Neural progenitor cell (in vitro differentiated cells): Measurements from ENCODE around the gene TBL1X. TPM values are rescaled to one million over a fixed set of nuclear protein-coding genes. Genes with fewer than 3 reads are reported as not detected.

Experiments
- DNase-seq: peaks from one replicate; pipeline ENCODE4 v3.0.0-alpha.2; 2016; ENCODE audit warnings: low spot score
- H2AFZ ChIP-seq: fragments of 200-600 bp; sonication (generic); replicated peaks from 2 replicates; pipeline ENCODE4 v1.6.1; 2016; ENCODE audit warnings: antibody characterized with exemption
- H3F3A ChIP-seq: fragments of 200-600 bp; sonication (generic); 2 replicates; pipeline ENCODE4 v1.6.1; 2016; ENCODE audit warnings: antibody characterized with exemption, low read depth
- H3K27ac ChIP-seq: fragments of 200-600 bp; sonication (generic); 2 replicates; pipeline ENCODE4 v1.5.1; 2016; ENCODE audit warnings: mild to moderate bottlenecking
- H3K27me3 ChIP-seq: fragments of 200-600 bp; sonication (generic); 2 replicates; pipeline ENCODE4 v1.6.1; 2016; ENCODE audit warnings: mild to moderate bottlenecking, moderate library complexity
- H3K36me3 ChIP-seq: fragments of 200-600 bp; sonication (generic); 2 replicates; pipeline ENCODE4 v1.5.1; 2016
- H3K4me1 ChIP-seq: fragments of 200-600 bp; sonication (generic); 2 replicates; pipeline ENCODE4 v1.6.1; 2016; ENCODE audit warnings: mixed run types
- H3K4me2 ChIP-seq: fragments of 200-600 bp; sonication (generic); 2 replicates; pipeline ENCODE4 v1.6.1; 2016
- H3K4me3 ChIP-seq: fragments of 200-600 bp; sonication (generic); 2 replicates; pipeline ENCODE4 v1.5.1; 2016
- H3K79me2 ChIP-seq: fragments of 200-600 bp; sonication (generic); 2 replicates; pipeline ENCODE4 v1.6.1; 2016; ENCODE audit warnings: low read depth
- H3K9ac ChIP-seq: fragments of 200-600 bp; sonication (generic); 2 replicates; pipeline ENCODE4 v1.6.1; 2016
- H3K9me3 ChIP-seq: fragments of 200-600 bp; sonication (generic); 2 replicates; pipeline ENCODE4 v1.5.1; 2016; ENCODE audit warnings: low read depth
- H4K20me1 ChIP-seq: fragments of 200-600 bp; sonication (generic); 2 replicates; pipeline ENCODE4 v1.6.1; 2016; ENCODE audit warnings: low read depth
- H3K27ac Mint-ChIP-seq: 3 replicates; pipeline ENCODE4 v1.8.0; 2021; ENCODE audit warnings: mixed read lengths
- H3K27me3 Mint-ChIP-seq: 2 replicates; pipeline ENCODE4 v1.8.0; 2022; ENCODE audit warnings: low read depth, mild to moderate bottlenecking, inconsistent platforms, moderate library complexity, mixed read lengths; ENCODE audit not compliant: insufficient read depth
- H3K36me3 Mint-ChIP-seq: 3 replicates; pipeline ENCODE4 v1.8.0; 2021; ENCODE audit warnings: mixed read lengths
- H3K4me1 Mint-ChIP-seq: 3 replicates; pipeline ENCODE4 v1.8.0; 2021; ENCODE audit warnings: mixed read lengths
- H3K4me3 Mint-ChIP-seq: 3 replicates; pipeline ENCODE4 v1.8.0; 2021; ENCODE audit warnings: mild to moderate bottlenecking, moderate library complexity, mixed read lengths
- H3K9me3 Mint-ChIP-seq: 3 replicates; pipeline ENCODE4 v1.8.0; 2020; ENCODE audit warnings: mixed read lengths
- CTCF ChIP-seq: fragments of 200-600 bp; sonication (generic); IDR thresholded peaks from 2 replicates; pipeline ENCODE4 v1.5.1; 2017; ENCODE audit warnings: antibody characterized with exemption, mild to moderate bottlenecking
- EZH2 ChIP-seq: fragments of 200-600 bp; sonication (generic); IDR thresholded peaks from 2 replicates; pipeline ENCODE4 v1.6.1; 2017; ENCODE audit warnings: antibody characterized with exemption, mild to moderate bottlenecking, moderate library complexity
- EZH2phosphoT487 ChIP-seq: fragments of 200-600 bp; sonication (generic); IDR thresholded peaks from 2 replicates; pipeline ENCODE4 v1.6.1; 2017; ENCODE audit warnings: antibody characterized with exemption
- total RNA-seq: library from RNA; depleted of rRNA; stranded (reverse); fragments of >200 nt; gene quantifications from 2 replicates; pipeline ENCODE4 v1.2.3, GENCODE V29; 2015; ENCODE audit warnings: low replicate concordance

Gene TBL1X
- total RNA-seq, 1 donor from 2014 or later: 35.7 TPM

- no peaks in the 10 kb centered on the region for H3K27me3 ChIP-seq
- Mint-ChIP-seq H3K27ac (peak overlapping the region; percentile 33), H3K36me3 (peaks cover 49% of the 10 kb centered on the region), H3K4me1 (peaks cover 32% of the 10 kb centered on the region), H3K4me3 (no peak overlapping the region), H3K27me3 (peaks cover 4% of the 10 kb centered on the region), H3K9me3 (peaks cover 18% of the 10 kb centered on the region)
- H2AFZ ChIP-seq: no peak overlapping the region
- no peak overlapping the region for H3K27ac ChIP-seq
- H3K9ac ChIP-seq: no peak overlapping the region
- H3K79me2 ChIP-seq: peaks cover 90% of the 10 kb centered on the region
- H3K9me3 ChIP-seq: no peaks in the 10 kb centered on the region
- H3K4me1 ChIP-seq: peaks cover 32% of the 10 kb centered on the region
- H3K4me2 ChIP-seq: no peak overlapping the region
- no peaks in the 10 kb centered on the region for H3K36me3 ChIP-seq
- DNase-seq: no peak
- TF ChIP-seq EZH2 (no peak), CTCF (no peak), EZH2phosphoT487 (no peak)
- peaks cover 26% of the 10 kb centered on the region for H4K20me1 ChIP-seq
- H3K4me3 ChIP-seq: no peak overlapping the region
- H3F3A ChIP-seq: no peaks in the 10 kb centered on the region
These were observed 77.4 kb downstream of the TBL1X start for GRCh38 chrX:9542106-9542760.

- peaks cover 19% of the 10 kb centered on the region for H3K9me3 Mint-ChIP-seq
- no peak overlapping the region for H3K4me3 Mint-ChIP-seq
- peaks cover 30% of the 10 kb centered on the region for H3K4me1 Mint-ChIP-seq
- Histone ChIP-seq H3K27ac (no peak overlapping the region), H3K4me1 (peaks cover 32% of the 10 kb centered on the region), H3K79me2 (peaks cover 90% of the 10 kb centered on the region), H2AFZ (no peak overlapping the region), H3K36me3 (no peaks in the 10 kb centered on the region), H3K9me3 (no peaks in the 10 kb centered on the region), H3F3A (no peaks in the 10 kb centered on the region), H4K20me1 (peaks cover 26% of the 10 kb centered on the region), H3K27me3 (no peaks in the 10 kb centered on the region), H3K4me2 (peak overlapping the region; percentile 18), H3K9ac (no peak overlapping the region), H3K4me3 (no peak overlapping the region)
- no peak for TF ChIP-seq EZH2
- no peak for TF ChIP-seq EZH2phosphoT487
- no peak for TF ChIP-seq CTCF
- DNase-seq: no peak
- peaks cover 46% of the 10 kb centered on the region for H3K36me3 Mint-ChIP-seq
- H3K27ac Mint-ChIP-seq: peak overlapping the region; percentile 33
- H3K27me3 Mint-ChIP-seq: peaks cover 2% of the 10 kb centered on the region
These were observed 77.9 kb downstream of the TBL1X start for GRCh38 chrX:9542761-9543111.

GRCh38 chrX:9555354-9555753 is 90.5 kb downstream of the TBL1X start:
- H3K9me3 ChIP-seq: no peaks in the 10 kb centered on the region
- no peaks in the 10 kb centered on the region for H3F3A ChIP-seq
- H2AFZ ChIP-seq: no peak overlapping the region
- no peaks in the 10 kb centered on the region for H4K20me1 ChIP-seq
- no peak for TF ChIP-seq EZH2
- TF ChIP-seq EZH2phosphoT487: no peak
- TF ChIP-seq CTCF: no peak
- Mint-ChIP-seq H3K9me3 (peaks cover 39% of the 10 kb centered on the region), H3K4me3 (no peak overlapping the region), H3K36me3 (peaks cover 27% of the 10 kb centered on the region), H3K27me3 (peaks cover 4% of the 10 kb centered on the region), H3K4me1 (no peaks in the 10 kb centered on the region), H3K27ac (no peak overlapping the region)
- no peak overlapping the region for H3K27ac ChIP-seq
- no peak overlapping the region for H3K4me3 ChIP-seq
- H3K4me1 ChIP-seq: peaks cover under 1% of the 10 kb centered on the region
- H3K36me3 ChIP-seq: no peaks in the 10 kb centered on the region
- no peak overlapping the region for H3K4me2 ChIP-seq
- no peak overlapping the region for H3K9ac ChIP-seq
- DNase-seq: no peak
- H3K79me2 ChIP-seq: peaks cover 84% of the 10 kb centered on the region
- H3K27me3 ChIP-seq: no peaks in the 10 kb centered on the region
